ENCODE measurements around the gene INPP5D.

The INPP5D gene

DNA sequence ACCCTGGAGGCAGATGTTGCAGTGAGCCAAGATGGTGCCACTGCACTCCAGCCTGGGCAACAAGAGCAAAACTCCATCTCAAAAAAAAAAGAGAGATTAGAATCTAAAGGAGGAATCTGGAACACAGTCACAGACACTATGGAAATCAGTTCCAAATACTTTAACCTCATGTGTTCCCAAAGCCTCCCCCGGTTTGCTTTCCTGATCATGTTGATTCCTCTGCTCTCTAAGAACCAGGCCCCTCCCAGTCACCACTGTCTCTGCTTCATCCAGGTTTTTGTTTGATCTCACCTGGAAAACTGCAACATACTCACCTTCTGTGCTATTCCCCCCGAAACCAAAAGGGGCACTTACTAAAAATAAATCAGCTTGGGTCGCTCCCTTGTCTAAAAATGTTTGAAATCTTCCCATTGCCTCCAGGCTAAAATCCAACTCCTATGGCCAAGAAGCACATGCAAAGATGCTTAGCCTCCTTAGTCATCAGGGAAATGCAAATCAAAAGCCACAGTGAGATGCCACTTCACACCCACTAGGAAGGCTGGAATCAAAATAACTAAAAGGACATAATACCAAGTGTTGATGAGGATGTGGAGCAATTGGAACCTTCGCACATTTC is 33.8 kb upstream of the INPP5D start:
- Histone ChIP-seq H4K20me1 (no peaks in the 10 kb centered on the region), H3K4me1 (no peaks in the 10 kb centered on the region), H3K4me3 (no peak overlapping the region), H3K9me3 (replicated peaks in 1 of 11) (no peaks in the 10 kb centered on the region), H3K36me3 (no peaks in the 10 kb centered on the region), H3K9ac (no peak overlapping the region), H3K4me2 (no peak overlapping the region), H3K27ac (no peak overlapping the region), H3K27me3 (no peaks in the 10 kb centered on the region)
- no peak for TF ChIP-seq Cebpa-rat (IDR thresholded peaks at IDR 0.05)

DNA sequence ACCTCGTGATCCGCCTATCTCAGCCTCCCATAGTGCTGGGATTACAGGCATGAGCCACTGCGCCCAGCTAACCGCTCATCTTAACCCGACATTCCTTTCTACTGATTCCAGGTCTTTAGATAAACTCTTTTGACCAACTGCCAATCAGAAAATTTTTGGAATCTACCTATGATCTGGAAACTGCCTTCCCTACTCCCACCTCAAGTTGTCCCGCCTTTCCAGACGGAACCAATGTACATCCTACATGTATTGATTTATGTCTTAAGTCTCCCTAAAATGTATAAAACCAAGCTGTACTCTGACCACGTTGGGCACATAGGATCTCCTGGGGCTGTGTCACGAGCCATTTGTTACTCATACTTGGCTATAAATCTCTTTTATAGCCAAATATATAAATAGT is 30.8 kb upstream of the INPP5D start:
- no peaks in the 10 kb centered on the region for H4K20me1 ChIP-seq
- no peaks in the 10 kb centered on the region for H3K9me3 ChIP-seq (replicated peaks in 1 of 11)
- no peak for TF ChIP-seq Cebpa-rat (IDR thresholded peaks at IDR 0.05)
- H3K27ac ChIP-seq = no peak overlapping the region
- H3K36me3 ChIP-seq = no peaks in the 10 kb centered on the region
- no peak overlapping the region for H3K4me3 ChIP-seq
- no peaks in the 10 kb centered on the region for H3K4me1 ChIP-seq
- H3K27me3 ChIP-seq = no peaks in the 10 kb centered on the region
- H3K4me2 ChIP-seq = no peak overlapping the region
- H3K9ac ChIP-seq = no peak overlapping the region

DNA sequence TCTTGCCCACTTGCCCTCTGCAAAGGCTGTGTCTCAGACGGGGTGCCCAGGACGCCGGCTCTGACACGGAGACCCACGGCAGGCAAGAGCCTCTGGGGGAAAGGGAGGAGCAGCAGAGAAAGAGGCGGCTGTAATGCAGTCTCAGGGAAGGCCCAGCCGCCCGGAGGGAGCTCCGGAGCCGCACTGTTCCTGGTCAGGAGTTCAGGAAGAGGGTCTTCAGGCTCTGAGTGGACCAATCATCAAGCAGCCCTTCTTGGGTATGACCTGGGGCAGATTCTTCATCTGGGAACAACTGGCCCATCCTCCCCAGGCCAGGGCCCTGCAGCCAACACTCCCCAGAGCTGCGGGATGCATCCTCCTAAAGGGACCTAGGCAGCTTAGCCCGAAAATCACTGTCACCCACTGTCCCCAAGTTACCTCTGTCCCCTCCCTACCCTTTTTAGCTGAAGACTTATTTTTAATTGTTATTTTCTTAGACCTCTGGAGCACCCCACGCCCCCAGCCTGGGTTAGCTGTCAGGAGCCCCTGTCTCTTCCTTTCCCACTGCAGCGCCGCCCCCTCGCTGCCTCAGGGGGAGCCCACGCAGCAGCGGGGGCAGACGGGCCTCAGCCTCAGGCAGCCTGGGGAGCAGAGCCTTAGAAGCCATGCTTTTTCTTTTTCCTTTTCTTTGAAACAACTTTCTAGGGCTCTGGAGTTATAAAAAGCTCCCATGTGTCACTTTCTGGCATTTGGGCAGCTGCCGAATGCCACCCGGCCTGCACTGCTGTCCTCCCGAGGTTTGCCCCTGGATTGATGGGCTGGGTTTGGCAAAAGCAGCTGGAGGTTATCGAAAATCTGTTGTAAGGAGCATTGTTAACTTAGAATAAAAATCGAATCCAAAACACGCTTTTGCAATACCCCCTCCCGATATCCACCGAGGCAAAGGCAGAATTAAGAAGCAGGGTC is 28.3 kb upstream of the INPP5D start:
- no peak for TF ChIP-seq Cebpa-rat (IDR thresholded peaks at IDR 0.05)
- H3K4me3 ChIP-seq = no peak overlapping the region
- no peak overlapping the region; a peak in 1 of 22 replicates for H3K9ac ChIP-seq
- no peak overlapping the region for H3K4me2 ChIP-seq
- no peaks in the 10 kb centered on the region for H3K36me3 ChIP-seq
- H3K27me3 ChIP-seq = no peaks in the 10 kb centered on the region
- H3K9me3 ChIP-seq (replicated peaks in 1 of 11) = peaks cover 0 to 7% (median 0%) of the 10 kb centered on the region in 11 experiments; a peak in 4 of 22 replicates
- H3K27ac ChIP-seq = no peak overlapping the region
- no peaks in the 10 kb centered on the region for H4K20me1 ChIP-seq
- H3K4me1 ChIP-seq = no peaks in the 10 kb centered on the region

DNA sequence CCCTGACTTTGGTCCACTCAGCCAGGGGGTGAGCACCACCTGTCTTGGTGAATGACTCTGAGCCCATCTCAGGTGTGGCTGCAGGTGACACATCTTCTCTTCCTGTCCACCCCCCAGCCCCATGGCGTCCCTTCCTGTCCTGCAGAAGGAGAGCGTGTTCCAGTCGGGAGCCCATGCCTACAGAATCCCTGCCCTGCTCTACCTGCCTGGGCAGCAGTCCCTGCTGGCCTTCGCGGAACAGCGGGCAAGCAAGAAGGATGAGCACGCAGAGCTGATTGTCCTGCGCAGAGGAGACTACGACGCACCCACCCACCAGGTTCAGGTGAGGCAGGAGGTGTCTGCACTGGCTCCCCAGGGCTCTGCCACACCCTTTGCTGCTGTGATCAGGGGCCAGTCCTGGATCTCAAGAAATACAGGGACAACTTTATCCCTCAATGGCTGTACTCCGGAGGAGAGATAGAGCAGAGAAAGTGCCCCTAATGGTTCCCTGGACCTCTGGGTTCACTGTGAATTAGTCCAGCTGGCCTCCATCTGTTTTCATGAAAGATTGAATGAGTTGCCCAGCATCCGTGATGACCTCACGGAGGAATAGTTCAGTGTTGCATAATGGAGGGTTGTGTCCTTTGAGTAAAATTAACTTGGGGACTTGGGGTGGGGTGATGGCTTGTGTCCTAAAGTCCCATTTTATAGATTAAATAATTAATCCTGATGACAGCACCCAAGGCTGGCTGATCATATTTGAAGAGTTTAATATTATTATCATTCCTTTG is 27.4 kb upstream of the INPP5D start, which contains the start of gene NEU2:
NEU2 (plus strand) TSS at position 122 of the 770 bp plus-strand sequence; CDS start at position 122, 0 bp downstream.
- H3K27me3 ChIP-seq = no peaks in the 10 kb centered on the region
- peaks cover 0 to 7% (median 0%) of the 10 kb centered on the region in 11 experiments; a peak in 4 of 22 replicates for H3K9me3 ChIP-seq (replicated peaks in 1 of 11)
- H4K20me1 ChIP-seq = no peaks in the 10 kb centered on the region
- H3K4me1 ChIP-seq = no peaks in the 10 kb centered on the region
- no peak within 1 kb of the TSS for H3K4me2 ChIP-seq
- H3K9ac ChIP-seq = no peak within 1 kb of the TSS; a peak in 1 of 22 replicates
- no peak within 1 kb of the TSS for H3K27ac ChIP-seq
- TF ChIP-seq Cebpa-rat (IDR thresholded peaks at IDR 0.05) = no peak
- H3K36me3 ChIP-seq = no peaks in the 10 kb centered on the region
- H3K4me3 ChIP-seq = no peak within 1 kb of the TSS

DNA sequence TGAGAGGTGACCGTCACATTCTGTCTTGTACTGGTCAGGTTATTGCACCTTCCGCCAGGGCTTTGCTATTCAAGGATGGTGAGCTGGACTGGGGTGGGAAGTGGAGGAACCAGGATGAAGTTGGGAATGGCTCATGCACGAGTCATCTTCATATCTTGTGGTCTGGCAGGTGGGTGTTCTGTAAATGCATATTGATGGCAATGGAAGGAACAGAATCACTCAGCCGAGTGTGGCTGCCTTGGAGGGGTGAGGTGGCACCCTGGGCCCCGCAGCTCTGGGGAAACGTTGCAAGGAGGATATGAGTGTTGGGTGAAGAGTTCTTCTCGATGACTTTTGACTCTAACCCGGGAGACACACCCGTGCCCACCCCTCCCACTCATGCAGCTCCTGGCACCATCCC is 26.5 kb upstream of the INPP5D start:
- no peaks in the 10 kb centered on the region for H3K27me3 ChIP-seq
- H3K9ac ChIP-seq = no peak overlapping the region
- H3K36me3 ChIP-seq = no peaks in the 10 kb centered on the region
- H4K20me1 ChIP-seq = no peaks in the 10 kb centered on the region
- H3K4me3 ChIP-seq = no peak overlapping the region
- no peak overlapping the region for H3K4me2 ChIP-seq
- no peaks in the 10 kb centered on the region for H3K4me1 ChIP-seq
- no peak overlapping the region for H3K27ac ChIP-seq
- H3K9me3 ChIP-seq (replicated peaks in 1 of 11) = peaks cover 0 to 7% (median 0%) of the 10 kb centered on the region in 11 experiments; a peak in 4 of 22 replicates
- TF ChIP-seq Cebpa-rat (IDR thresholded peaks at IDR 0.05) = no peak

DNA sequence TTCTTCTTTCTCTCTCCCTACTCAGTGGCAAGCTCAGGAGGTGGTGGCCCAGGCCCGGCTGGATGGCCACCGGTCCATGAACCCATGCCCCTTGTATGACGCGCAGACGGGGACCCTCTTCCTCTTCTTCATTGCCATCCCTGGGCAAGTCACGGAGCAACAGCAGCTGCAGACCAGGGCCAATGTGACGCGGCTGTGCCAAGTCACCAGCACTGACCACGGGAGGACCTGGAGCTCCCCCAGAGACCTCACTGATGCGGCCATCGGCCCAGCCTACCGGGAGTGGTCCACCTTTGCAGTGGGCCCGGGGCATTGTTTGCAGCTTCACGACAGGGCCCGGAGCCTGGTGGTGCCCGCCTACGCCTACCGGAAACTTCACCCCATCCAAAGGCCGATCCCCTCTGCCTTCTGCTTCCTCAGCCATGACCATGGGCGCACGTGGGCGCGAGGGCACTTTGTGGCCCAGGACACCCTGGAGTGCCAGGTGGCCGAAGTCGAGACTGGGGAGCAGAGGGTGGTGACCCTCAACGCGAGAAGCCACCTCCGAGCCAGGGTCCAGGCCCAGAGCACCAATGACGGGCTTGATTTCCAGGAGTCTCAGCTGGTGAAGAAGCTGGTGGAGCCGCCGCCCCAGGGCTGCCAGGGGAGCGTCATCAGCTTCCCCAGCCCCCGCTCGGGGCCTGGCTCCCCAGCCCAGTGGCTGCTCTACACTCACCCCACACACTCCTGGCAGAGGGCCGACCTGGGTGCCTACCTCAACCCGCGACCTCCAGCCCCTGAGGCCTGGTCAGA is 25.9 kb upstream of the INPP5D start:
- Histone ChIP-seq H3K27ac (no peak overlapping the region), H3K4me3 (no peak overlapping the region), H3K4me1 (no peaks in the 10 kb centered on the region), H3K4me2 (no peak overlapping the region), H3K9me3 (replicated peaks in 1 of 11) (peaks cover 0 to 7% (median 0%) of the 10 kb centered on the region in 11 experiments; a peak in 4 of 22 replicates), H4K20me1 (no peaks in the 10 kb centered on the region), H3K9ac (no peak overlapping the region), H3K27me3 (no peaks in the 10 kb centered on the region), H3K36me3 (no peaks in the 10 kb centered on the region)
- no peak for TF ChIP-seq Cebpa-rat (IDR thresholded peaks at IDR 0.05)

DNA sequence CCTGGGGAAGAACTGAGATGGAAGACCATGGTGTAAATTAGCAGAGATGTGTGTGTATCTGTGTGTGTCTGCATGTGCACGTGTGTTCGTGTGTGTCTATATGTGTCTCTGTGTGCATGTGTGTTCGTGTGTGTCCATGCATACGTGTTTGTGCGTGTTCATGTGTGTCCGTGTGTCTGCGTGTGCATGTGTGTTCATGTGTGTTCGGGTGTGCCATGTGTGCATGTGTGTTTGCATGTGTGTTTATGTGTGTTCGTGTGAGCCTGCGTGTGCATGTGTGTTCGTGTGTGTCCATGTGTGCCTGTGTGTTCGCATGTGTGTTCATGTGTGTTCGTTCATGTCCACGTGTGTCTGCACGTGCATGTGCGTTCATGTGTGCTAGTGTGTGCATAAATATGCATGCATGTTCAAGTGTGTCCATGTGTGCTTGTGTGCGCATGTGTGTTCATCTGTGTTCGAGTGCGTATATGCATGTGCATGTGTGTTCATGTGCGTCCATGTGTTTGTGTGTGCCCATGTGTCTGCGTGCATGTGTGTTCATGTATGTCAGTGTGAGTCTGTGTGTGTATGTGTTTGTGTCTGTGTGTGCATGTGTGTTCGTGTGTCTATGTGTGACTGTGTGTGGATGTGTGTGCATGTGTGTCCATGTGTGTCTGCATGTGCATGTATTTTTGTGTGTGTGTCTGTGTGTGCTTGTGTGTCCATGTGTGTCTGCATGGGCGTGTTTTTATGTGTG is 24.5 kb upstream of the INPP5D start:
- Histone ChIP-seq H4K20me1 (no peaks in the 10 kb centered on the region), H3K4me1 (no peaks in the 10 kb centered on the region), H3K4me2 (no peak overlapping the region), H3K4me3 (no peak overlapping the region), H3K36me3 (no peaks in the 10 kb centered on the region), H3K27ac (no peak overlapping the region), H3K9me3 (replicated peaks in 1 of 11) (peaks cover 0 to 7% (median 0%) of the 10 kb centered on the region in 11 experiments; a peak in 4 of 22 replicates), H3K27me3 (no peaks in the 10 kb centered on the region), H3K9ac (no peak overlapping the region)
- TF ChIP-seq Cebpa-rat (IDR thresholded peaks at IDR 0.05) = no peak

DNA sequence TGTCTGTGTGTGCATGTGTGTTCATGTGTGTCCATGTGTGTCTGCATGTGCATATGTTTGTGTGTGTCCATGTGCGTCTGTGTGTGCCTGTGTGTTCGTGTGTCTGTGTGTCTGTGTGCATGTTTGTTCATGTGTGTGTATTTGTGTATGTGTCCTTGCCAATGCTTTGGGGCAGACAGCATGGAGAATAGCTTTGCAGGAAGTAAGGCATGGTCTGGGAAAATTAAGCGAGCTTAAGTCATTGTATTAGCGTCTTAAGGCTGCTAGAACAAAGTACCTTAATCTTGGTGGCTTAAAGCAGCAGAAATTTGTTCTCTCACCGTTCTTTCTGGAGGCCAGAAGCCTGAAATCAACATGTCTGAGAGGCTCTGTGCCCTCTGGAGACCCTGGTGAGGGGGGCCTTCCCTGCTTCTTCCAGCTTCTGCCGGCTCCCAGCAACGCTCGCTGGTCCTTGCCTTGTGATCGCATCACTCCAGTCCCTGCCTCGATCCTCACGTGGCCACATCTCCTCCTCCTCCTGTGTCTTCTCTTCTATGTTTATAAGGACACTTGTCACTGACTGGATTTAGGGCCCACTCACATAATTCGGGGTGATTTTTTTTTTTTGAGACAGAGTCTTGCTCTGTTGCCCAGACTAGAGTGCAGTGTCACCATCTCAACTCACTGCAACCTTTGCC is 23.8 kb upstream of the INPP5D start:
- H3K27ac ChIP-seq = no peak overlapping the region
- H3K4me2 ChIP-seq = no peak overlapping the region
- H3K27me3 ChIP-seq = no peaks in the 10 kb centered on the region
- H4K20me1 ChIP-seq = no peaks in the 10 kb centered on the region
- no peak overlapping the region for H3K4me3 ChIP-seq
- no peak overlapping the region for H3K9ac ChIP-seq
- peaks cover 0 to 7% (median 0%) of the 10 kb centered on the region in 11 experiments; a peak in 4 of 22 replicates for H3K9me3 ChIP-seq (replicated peaks in 1 of 11)
- TF ChIP-seq Cebpa-rat (IDR thresholded peaks at IDR 0.05) = no peak
- no peaks in the 10 kb centered on the region for H3K4me1 ChIP-seq
- no peaks in the 10 kb centered on the region for H3K36me3 ChIP-seq

All from BLaER1 treated with 17β-estradiol and CSF1 and Interleukin-3, amounts not matched to agents 10 nM and 100 nM (cell line).